Measurements from ENCODE around the gene ZNF592. TPM values are rescaled to one million over a fixed set of nuclear protein-coding genes. Genes with fewer than 3 reads are reported as not detected.
A peak's percentile ranks its signal among the peaks of the same experiment; 100 is the strongest.

ZNF592 gene
- total RNA-seq, 4 donors from 2014 or later, result 18.3 to 28.0 (median 21.2) TPM

- H3K27ac ChIP-seq, result peak overlapping the region; percentile 59 to 80 (median 73)
- peak overlapping the region in 1 of 3 donors; percentile 29 for H3K4me3 ChIP-seq (replicated peaks in 1 of 3)
- no peaks in the 10 kb centered on the region for H3K9me3 ChIP-seq
- H3K27me3 ChIP-seq, result no peaks in the 10 kb centered on the region
- intact Hi-C loops (cut with DNase I), result no loop called here
- H3K36me3 ChIP-seq, result no peaks in the 10 kb centered on the region
- DNase-seq, result peak; percentile 47 to 52
- TF ChIP-seq CTCF (IDR thresholded peaks at IDR 0.05) (peak in 1 of 6 experiments; percentile 15), POLR2A (IDR thresholded peaks at IDR 0.05) (peak in 1 of 2 donors; percentile 24)
- WGBS, 2 donors, result 37 to 83% methylated on average over 1 to 19 of the region's 27 CpGs
- H3K4me1 ChIP-seq, result peaks cover 27 to 37% of the 10 kb centered on the region in 2 donors
Measured at GRCh38 chr15:84817466-84818081, 69.2 kb downstream of the ZNF592 start.

- Histone ChIP-seq H3K27ac (peak overlapping the region; percentile 59 to 80 (median 73)), H3K4me1 (peaks cover 27 to 32% of the 10 kb centered on the region in 2 donors), H3K9me3 (no peaks in the 10 kb centered on the region), H3K36me3 (no peaks in the 10 kb centered on the region), H3K4me3 (replicated peaks in 1 of 3) (no peak overlapping the region), H3K27me3 (no peaks in the 10 kb centered on the region)
- intact Hi-C loops (cut with DNase I), result no loop called here
- peak; percentile 33 to 35 for DNase-seq
- TF ChIP-seq CTCF (IDR thresholded peaks at IDR 0.05) (no peak), POLR2A (IDR thresholded peaks at IDR 0.05) (peak in 1 of 2 donors; percentile 6)
- 54 to 66% methylated on average over 9 of the region's 9 CpGs for WGBS, 2 donors
Measured at GRCh38 chr15:84818261-84819131, 70.1 kb downstream of the ZNF592 start.

- WGBS, 2 donors, result 65 to 80% methylated on average over 2 to 3 of the region's 3 CpGs
- no peaks in the 10 kb centered on the region for H3K27me3 ChIP-seq
- peak overlapping the region; percentile 48 to 80 (median 73) for H3K27ac ChIP-seq
- no peaks in the 10 kb centered on the region for H3K36me3 ChIP-seq
- no peak for TF ChIP-seq CTCF (IDR thresholded peaks at IDR 0.05)
- TF ChIP-seq POLR2A (IDR thresholded peaks at IDR 0.05), result no peak
- no peak overlapping the region for H3K4me3 ChIP-seq (replicated peaks in 1 of 3)
- peak; percentile 24 to 28 for DNase-seq
- intact Hi-C loops (cut with DNase I), result no loop called here
- H3K9me3 ChIP-seq, result no peaks in the 10 kb centered on the region
- peaks cover 27 to 34% of the 10 kb centered on the region in 2 donors for H3K4me1 ChIP-seq
Measured at GRCh38 chr15:84819291-84819768, 70.9 kb downstream of the ZNF592 start.

GRCh38 chr15:84819791-84820190 is 71.4 kb downstream of the ZNF592 start:
- 69 to 100% methylated on average over 1 to 2 of the region's 2 CpGs for WGBS, 2 donors
- peak overlapping the region in 2 of 3 donors; percentile 73 to 80 for H3K27ac ChIP-seq
- intact Hi-C loops (cut with DNase I), result loop anchor here (10.0 kb wide), 1 partner anchor 105 kb away; no protein-coding TSS in a partner anchor
- H3K4me3 ChIP-seq (replicated peaks in 1 of 3), result no peak overlapping the region
- TF ChIP-seq CTCF (IDR thresholded peaks at IDR 0.05) (no peak), POLR2A (IDR thresholded peaks at IDR 0.05) (no peak)
- no peaks in the 10 kb centered on the region for H3K36me3 ChIP-seq
- H3K4me1 ChIP-seq, result peaks cover 27 to 36% of the 10 kb centered on the region in 2 donors
- H3K27me3 ChIP-seq, result no peaks in the 10 kb centered on the region
- no peaks in the 10 kb centered on the region for H3K9me3 ChIP-seq
- no peak for DNase-seq
